AG10803 (cell line): ENCODE measurements around the gene ARFIP1.

Experiments
- DNase-seq: peaks from one replicate; pipeline ENCODE4 v3.0.0; 2010; ENCODE audit warnings: low read depth
- H3K4me3 ChIP-seq: 2 replicates; pipeline ENCODE4 v1.5.1; 2011; ENCODE audit warnings: mild to moderate bottlenecking, low read length, control low read depth
- TF ChIP-seq, protein P1 (sequence below): conservative IDR thresholded peaks from 2 replicates; pipeline ENCODE4 v1.5.1; 2011; ENCODE audit warnings: mild to moderate bottlenecking, low read length, control low read depth, inconsistent platforms

ARFIP1 gene

DNA sequence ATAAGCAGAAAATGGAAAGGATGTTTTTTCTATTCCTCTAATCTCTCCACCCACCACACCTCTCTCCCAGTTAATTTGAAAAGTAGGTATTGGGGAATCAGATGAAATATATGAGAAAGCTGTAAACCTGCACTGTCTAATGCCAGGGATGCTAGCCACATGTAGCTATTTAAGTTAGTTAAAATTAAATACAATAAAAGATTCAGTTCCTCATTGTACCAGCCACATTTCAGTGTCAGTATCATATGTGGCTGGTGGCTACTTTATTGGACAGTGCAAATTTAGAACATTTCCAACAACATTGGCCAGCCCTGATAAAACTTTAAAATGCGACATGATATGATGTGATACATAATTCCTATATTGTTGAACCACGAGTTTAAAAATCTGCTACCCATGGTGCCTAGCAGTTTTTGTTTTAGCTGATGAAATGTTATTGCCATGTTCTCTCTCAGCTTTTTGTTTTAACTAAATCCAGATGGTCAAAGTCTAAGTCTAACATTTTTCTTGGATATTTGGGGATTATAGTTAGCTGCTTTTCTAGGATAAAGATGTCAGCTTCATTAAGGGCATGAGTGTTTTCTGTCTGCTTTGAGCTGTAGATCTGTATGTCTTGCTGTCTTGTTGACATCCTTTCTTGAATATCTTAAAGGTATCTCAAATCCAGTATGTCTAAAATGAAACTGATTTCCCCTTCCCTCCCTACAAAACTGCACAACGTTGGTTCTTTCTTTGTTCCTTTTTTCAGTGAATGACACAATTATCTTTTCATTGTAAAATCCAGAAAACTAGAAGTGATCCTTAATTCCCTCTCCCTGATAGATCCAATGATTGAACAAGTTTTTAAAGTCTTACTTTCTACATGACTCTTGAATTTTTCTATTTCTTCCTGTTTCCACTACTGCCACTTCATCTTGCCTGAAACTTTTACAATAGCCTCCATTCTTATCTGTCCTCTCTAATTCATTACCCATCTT lies 6.2 kb downstream of the ARFIP1 start:
- TF ChIP-seq, protein P1, sequence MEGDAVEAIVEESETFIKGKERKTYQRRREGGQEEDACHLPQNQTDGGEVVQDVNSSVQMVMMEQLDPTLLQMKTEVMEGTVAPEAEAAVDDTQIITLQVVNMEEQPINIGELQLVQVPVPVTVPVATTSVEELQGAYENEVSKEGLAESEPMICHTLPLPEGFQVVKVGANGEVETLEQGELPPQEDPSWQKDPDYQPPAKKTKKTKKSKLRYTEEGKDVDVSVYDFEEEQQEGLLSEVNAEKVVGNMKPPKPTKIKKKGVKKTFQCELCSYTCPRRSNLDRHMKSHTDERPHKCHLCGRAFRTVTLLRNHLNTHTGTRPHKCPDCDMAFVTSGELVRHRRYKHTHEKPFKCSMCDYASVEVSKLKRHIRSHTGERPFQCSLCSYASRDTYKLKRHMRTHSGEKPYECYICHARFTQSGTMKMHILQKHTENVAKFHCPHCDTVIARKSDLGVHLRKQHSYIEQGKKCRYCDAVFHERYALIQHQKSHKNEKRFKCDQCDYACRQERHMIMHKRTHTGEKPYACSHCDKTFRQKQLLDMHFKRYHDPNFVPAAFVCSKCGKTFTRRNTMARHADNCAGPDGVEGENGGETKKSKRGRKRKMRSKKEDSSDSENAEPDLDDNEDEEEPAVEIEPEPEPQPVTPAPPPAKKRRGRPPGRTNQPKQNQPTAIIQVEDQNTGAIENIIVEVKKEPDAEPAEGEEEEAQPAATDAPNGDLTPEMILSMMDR = no peak
- peak overlapping the region; percentile 33 for H3K4me3 ChIP-seq
- DNase-seq = peak; percentile 64

DNA sequence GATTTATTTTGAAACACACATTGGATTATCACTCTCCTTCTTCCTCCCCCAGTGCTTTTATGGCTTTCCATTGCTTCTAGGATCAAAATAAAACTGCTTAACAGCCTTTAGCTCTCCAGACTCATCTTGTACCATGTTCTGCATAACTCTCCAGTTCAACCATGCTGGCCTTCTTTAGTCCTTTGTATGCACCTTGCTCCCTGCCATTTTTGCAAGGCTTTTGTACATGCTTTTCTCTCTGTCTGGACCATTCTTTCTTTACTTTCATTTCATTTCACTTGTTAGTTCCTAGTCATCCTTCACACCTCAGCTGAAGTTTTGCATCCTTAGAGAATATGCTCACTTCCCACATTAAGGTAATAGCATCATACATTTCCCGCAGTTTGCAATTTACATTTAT lies 6.9 kb downstream of the ARFIP1 start:
- TF ChIP-seq, protein P1 = no peak
- H3K4me3 ChIP-seq = no peak overlapping the region; the same call in 1 of the 2 replicates
- DNase-seq = no peak

DNA sequence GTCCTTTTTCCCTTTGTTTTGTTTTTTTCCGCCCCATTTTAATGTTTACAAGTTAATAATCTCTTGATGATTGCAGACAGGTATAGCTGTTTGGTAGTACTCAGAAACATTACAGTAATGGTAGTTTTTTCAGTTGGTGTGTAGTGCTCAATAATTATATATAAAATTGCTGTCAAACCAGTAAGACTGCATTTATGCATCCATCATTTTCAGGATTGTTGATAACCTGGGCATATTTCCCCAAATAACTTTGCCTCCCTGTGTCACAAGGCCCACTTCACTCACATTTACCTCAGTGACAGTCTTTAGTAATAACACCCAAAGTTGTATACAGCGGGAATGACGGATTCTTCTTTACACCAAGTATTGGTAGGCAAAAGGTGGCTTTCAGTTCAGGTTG lies 16.1 kb downstream of the ARFIP1 start:
- no peak overlapping the region for H3K4me3 ChIP-seq
- TF ChIP-seq, protein P1 = no peak

DNA sequence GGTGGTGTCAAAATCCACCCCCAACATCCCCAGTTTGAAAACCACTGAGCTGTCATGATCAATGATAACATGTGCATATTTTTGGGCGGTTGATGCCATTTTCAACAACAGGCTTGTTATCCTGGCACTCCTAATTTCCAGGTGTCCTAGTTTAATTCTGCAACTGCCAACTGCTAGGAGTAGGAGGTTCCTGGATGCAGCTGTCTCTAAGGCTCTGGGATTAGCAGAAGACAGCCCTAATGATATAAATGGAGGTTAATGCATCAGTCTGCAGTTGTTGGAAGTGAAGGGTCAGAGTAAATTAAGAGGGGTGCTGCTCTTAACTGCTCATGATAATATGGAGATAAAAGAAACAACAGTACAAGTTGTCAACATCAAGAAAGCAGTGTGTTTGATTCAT lies 23.8 kb downstream of the ARFIP1 start:
- H3K4me3 ChIP-seq = no peak overlapping the region
- DNase-seq = no peak
- TF ChIP-seq, protein P1 = no peak

More for the DNA sequence above, 16.1 kb downstream of the ARFIP1 start:
- DNase-seq = no peak

DNA sequence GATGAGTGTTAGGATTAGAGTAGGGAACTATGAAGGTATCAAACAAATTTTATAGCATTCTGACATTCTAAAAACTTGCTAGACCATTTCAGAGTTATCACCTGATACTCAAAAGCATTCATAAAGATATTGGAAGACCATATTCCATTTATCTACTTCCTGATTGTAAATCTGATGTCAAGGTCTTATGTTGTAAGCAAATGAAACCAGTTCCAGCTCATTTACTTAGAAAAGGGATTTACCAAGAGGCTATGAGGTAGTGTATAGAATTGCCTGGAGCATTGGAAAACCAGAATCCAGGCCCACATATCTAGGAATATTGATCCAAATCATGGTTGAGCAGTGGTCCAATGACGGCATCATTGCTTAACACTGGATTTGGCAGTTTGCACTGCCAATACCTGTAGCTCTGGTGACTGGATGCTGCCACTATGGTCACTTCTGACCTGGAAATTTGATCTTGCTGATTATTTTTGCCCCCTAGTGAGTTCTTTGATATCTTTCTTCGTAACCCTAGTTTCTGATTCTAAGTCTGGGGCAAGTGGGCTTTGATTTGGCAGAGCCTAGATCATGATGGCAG lies 25.4 kb downstream of the ARFIP1 start:
- H3K4me3 ChIP-seq = no peak overlapping the region
- TF ChIP-seq, protein P1 = no peak

DNA sequence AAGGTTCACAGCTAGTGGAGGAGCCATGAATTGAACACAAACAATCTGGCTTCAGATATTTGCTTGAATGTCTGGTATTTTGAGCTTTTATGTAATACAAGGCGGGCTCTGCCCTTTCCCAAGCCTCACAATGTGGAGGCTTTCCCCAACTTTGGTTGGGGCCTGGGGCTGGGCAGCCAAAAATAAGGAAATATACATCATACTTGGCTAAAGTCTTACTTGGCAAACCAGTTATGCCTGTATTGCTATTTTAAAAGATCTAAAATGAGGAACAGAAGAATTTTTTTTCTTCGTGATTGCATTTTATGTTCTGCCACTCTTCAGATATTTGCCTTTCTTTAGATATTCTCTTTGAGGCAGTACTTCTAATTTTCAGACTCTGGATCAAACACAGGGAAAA lies 26.1 kb downstream of the ARFIP1 start:
- DNase-seq = no peak
- TF ChIP-seq, protein P1 = no peak
- no peak overlapping the region for H3K4me3 ChIP-seq

More for the DNA sequence above, 25.4 kb downstream of the ARFIP1 start:
- no peak for DNase-seq
